ENCODE results near the gene IL5RA. TPM values are rescaled to one million over a fixed set of nuclear protein-coding genes. Genes with fewer than 3 reads are reported as not detected.

Gene IL5RA
- total and polyA plus RNA-seq, 11 donors: 0.03 to 1.0 (median 0.27) TPM; not detected in 5

DNA sequence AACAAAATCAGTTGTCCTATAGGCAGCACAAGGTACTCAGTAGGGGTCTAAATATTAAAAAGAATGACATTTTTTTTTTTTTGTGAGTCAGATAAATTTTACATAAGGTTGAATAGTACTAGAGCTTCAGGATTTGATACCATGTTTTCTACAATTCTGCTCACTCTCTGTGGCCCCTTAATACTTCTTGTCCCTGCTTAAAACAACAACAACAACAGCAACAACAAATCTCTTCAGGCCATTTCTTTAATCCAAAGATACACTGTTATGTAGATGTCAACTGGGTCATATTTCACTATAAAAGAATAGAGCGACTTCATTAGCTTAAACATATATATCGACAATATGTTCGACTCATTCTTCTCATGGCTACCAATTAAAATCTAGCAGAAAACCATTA lies 3.0 kb downstream of the IL5RA start:
- intact Hi-C loops (cut with DNase I): no loop called here

DNA sequence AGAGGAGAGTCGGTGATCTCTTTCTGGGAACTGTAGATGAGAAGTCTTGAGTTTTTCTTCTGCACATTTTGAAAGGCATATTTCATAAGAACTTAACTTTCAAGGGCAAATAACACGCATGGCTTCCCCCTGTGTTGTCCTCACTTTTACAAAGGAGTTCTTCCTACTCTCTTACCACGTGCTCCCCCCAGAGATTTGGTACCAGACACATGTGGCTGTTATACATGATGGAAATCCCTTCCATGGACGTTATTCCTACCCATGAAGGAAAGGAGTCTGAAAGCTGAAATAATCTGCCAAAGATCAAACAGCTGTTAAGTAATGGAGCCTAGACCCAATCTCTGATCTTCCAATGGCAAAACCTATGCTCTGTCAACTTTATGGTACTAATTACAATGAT lies 4.4 kb downstream of the IL5RA start:
- H3K4me1 ChIP-seq: peaks cover 0 to 9% (median 0%) of the 10 kb centered on the region in 12 donors
- ATAC-seq (no peak), DNase-seq (no peak)
- intact Hi-C loops (cut with DNase I): no loop called here
- H3K4me3 ChIP-seq: no peak overlapping the region
- no peak overlapping the region for H3K27ac ChIP-seq
- H3K27me3 ChIP-seq: peaks cover 0 to 11% (median 0%) of the 10 kb centered on the region in 9 donors
- TF ChIP-seq, protein P1, sequence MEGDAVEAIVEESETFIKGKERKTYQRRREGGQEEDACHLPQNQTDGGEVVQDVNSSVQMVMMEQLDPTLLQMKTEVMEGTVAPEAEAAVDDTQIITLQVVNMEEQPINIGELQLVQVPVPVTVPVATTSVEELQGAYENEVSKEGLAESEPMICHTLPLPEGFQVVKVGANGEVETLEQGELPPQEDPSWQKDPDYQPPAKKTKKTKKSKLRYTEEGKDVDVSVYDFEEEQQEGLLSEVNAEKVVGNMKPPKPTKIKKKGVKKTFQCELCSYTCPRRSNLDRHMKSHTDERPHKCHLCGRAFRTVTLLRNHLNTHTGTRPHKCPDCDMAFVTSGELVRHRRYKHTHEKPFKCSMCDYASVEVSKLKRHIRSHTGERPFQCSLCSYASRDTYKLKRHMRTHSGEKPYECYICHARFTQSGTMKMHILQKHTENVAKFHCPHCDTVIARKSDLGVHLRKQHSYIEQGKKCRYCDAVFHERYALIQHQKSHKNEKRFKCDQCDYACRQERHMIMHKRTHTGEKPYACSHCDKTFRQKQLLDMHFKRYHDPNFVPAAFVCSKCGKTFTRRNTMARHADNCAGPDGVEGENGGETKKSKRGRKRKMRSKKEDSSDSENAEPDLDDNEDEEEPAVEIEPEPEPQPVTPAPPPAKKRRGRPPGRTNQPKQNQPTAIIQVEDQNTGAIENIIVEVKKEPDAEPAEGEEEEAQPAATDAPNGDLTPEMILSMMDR (IDR thresholded peaks at IDR 0.05): no peak
- no peak for TF ChIP-seq POLR2A (IDR thresholded peaks at IDR 0.05)
- no peaks in the 10 kb centered on the region for H3K9me3 ChIP-seq
- 68 to 77% (median 72%) methylated on average over 4 of the region's 4 CpGs for WGBS, 4 donors
- no peaks in the 10 kb centered on the region for H3K36me3 ChIP-seq

More for the DNA sequence above, 3.0 kb downstream of the IL5RA start:
- no peak overlapping the region for H3K4me3 ChIP-seq
- H3K27ac ChIP-seq: no peak overlapping the region
- H3K4me1 ChIP-seq: peaks cover 0 to 9% (median 0%) of the 10 kb centered on the region in 12 donors
- no peak for TF ChIP-seq POLR2A (IDR thresholded peaks at IDR 0.05)
- TF ChIP-seq, protein P1 (IDR thresholded peaks at IDR 0.05): no peak
- DNase-seq (no peak), ATAC-seq (no peak)
- H3K27me3 ChIP-seq: peaks cover 0 to 6% (median 0%) of the 10 kb centered on the region in 9 donors
- H3K36me3 ChIP-seq: no peaks in the 10 kb centered on the region
- WGBS, 4 donors: 96 to 98% (median 97%) methylated on average over 3 of the region's 3 CpGs
- no peaks in the 10 kb centered on the region for H3K9me3 ChIP-seq

DNA sequence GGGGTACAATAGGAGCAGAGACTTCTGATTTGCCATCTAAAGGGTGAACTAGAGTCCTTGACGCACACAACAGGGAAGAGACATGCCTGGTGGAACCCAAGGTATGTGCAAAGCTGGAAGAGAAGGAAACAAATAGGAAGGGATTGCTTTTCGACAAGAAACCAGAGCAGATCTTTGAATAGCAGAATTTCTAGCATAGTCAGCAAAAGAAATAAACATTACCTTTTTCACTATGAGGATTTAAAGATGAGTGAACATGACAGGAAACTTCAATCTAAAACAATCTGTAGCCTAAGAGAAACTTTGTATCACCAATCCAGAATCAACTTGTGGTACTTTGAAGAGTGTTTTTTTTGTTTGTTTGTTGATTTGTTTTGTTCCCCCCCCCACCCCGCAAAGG lies 4.9 kb downstream of the IL5RA start:
- Histone ChIP-seq H3K27ac (no peak overlapping the region), H3K4me1 (peaks cover 0 to 7% (median 0%) of the 10 kb centered on the region in 12 donors), H3K4me3 (no peak overlapping the region), H3K27me3 (peaks cover 0 to 11% (median 0%) of the 10 kb centered on the region in 9 donors), H3K9me3 (no peaks in the 10 kb centered on the region), H3K36me3 (no peaks in the 10 kb centered on the region)
- DNase-seq (no peak), ATAC-seq (no peak)
- WGBS, 4 donors: 83 to 92% (median 89%) methylated on average over 3 of the region's 3 CpGs
- intact Hi-C loops (cut with DNase I): no loop called here
- no peak for TF ChIP-seq POLR2A (IDR thresholded peaks at IDR 0.05)
- TF ChIP-seq, protein P1 (IDR thresholded peaks at IDR 0.05): no peak

DNA sequence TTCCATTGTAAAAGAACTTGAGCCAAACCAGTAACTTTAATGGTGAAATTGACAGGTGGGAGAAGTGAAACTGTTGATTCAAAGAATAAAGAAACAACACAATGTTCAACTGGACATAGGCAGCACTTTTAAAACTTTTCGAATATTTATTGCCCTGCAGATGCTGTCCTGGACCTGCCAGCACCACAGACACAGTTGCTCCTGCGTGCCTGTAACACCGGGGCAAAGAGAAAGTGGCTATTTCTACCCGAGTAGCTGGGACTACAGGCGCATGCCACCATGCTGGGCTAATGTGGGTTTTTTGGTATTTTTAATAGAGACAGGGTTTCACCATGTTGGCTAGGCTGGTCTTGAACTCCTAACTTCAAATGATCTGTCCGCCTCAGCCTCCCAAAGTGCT lies 7.4 kb downstream of the IL5RA start:
- Histone ChIP-seq H3K27me3 (peaks cover 0 to 11% (median 0%) of the 10 kb centered on the region in 9 donors), H3K27ac (no peak overlapping the region), H3K36me3 (no peaks in the 10 kb centered on the region), H3K4me1 (no peaks in the 10 kb centered on the region), H3K9me3 (no peaks in the 10 kb centered on the region), H3K4me3 (no peak overlapping the region)
- DNase-seq (no peak), ATAC-seq (no peak)
- intact Hi-C loops (cut with DNase I): no loop called here
- TF ChIP-seq, protein P1 (IDR thresholded peaks at IDR 0.05): no peak
- no peak for TF ChIP-seq POLR2A (IDR thresholded peaks at IDR 0.05)
- 84 to 88% (median 87%) methylated on average over 6 of the region's 6 CpGs for WGBS, 4 donors
